ENCODE data around the gene LHPP.

Gene LHPP

GRCh38 chr10:124448696-124449169, 12.9 kb upstream of the LHPP start:
- no peak for DNase-seq

- DNase-seq, result no peak
Measured at GRCh38 chr10:124449170-124450011, 12.2 kb upstream of the LHPP start.

- no peak for DNase-seq
Measured at GRCh38 chr10:124450012-124450782, 11.4 kb upstream of the LHPP start, which contains the start of gene NKX1-2. TSS of gene NKX1-2 (minus strand) at chr10:124450035. CDS start at chr10:124449943, 92 bp downstream.

- no peak for DNase-seq
Measured at GRCh38 chr10:124450783-124451057, 10.9 kb upstream of the LHPP start.

- DNase-seq, result no peak
Measured at GRCh38 chr10:124451276-124451675, 10.3 kb upstream of the LHPP start.

- DNase-seq, result no peak
Measured at GRCh38 chr10:124453960-124454610, 7.5 kb upstream of the LHPP start.

GRCh38 chr10:124455441-124455840, 6.2 kb upstream of the LHPP start:
- no peak for DNase-seq

- no peak for DNase-seq
Measured at GRCh38 chr10:124458473-124458872, 3.1 kb upstream of the LHPP start.

GRCh38 chr10:124458889-124459288, 2.7 kb upstream of the LHPP start:
- DNase-seq, result no peak

- no peak for DNase-seq
Measured at GRCh38 chr10:124459395-124459794, 2.2 kb upstream of the LHPP start.

GRCh38 chr10:124460144-124460543, 1.5 kb upstream of the LHPP start:
- DNase-seq, result no peak

GRCh38 chr10:124462348-124462695, 699 bp downstream of the LHPP start:
- DNase-seq, result no peak

- DNase-seq, result no peak
Measured at GRCh38 chr10:124464028-124464965, 2.7 kb downstream of the LHPP start.

GRCh38 chr10:124465003-124465776, 3.6 kb downstream of the LHPP start:
- DNase-seq, result no peak

GRCh38 chr10:124465777-124466488, 4.3 kb downstream of the LHPP start:
- DNase-seq, result no peak

- DNase-seq, result no peak
Measured at GRCh38 chr10:124467165-124467564, 5.5 kb downstream of the LHPP start.

GRCh38 chr10:124468624-124469023, 7.0 kb downstream of the LHPP start:
- DNase-seq, result no peak

- no peak for DNase-seq
Measured at GRCh38 chr10:124469956-124470484, 8.4 kb downstream of the LHPP start.

- DNase-seq, result no peak
Measured at GRCh38 chr10:124470544-124471434, 9.2 kb downstream of the LHPP start.

- DNase-seq, result no peak
Measured at GRCh38 chr10:124472071-124472470, 10.4 kb downstream of the LHPP start.

Measured in activated CD4-positive, alpha-beta T cell treated with anti-CD3 and anti-CD28 coated beads, Interleukin-2, amount 50 U/mL, for 4 hours (primary cell).